Measurements from ENCODE around the gene PRR19.

The PRR19 gene

GRCh38 chr19:42352301-42353259, 50.6 kb downstream of the PRR19 start:
- Histone ChIP-seq H3K4me3 (ENCODE audit: low read depth in 1 of 2, low read length in 1 of 2) (no peak overlapping the region), H3K36me3 (peaks cover 12% of the 10 kb centered on the region), H3K9me3 (no peaks in the 10 kb centered on the region), H3K4me1 (ENCODE audit: control insufficient read depth in 1 of 2, insufficient read depth in 1 of 2, low read depth in 1 of 2, low read length in 1 of 2) (peaks cover 1 to 2% of the 10 kb centered on the region in 2 experiments), H3K27ac (no peak overlapping the region), H3K27me3 (no peaks in the 10 kb centered on the region)
- TF ChIP-seq CTCF (IDR thresholded peaks at IDR 0.05): no peak

GRCh38 chr19:42353341-42354015, 51.5 kb downstream of the PRR19 start:
- TF ChIP-seq CTCF (IDR thresholded peaks at IDR 0.05): no peak
- peaks cover 12% of the 10 kb centered on the region for H3K36me3 ChIP-seq
- no peak overlapping the region for H3K4me3 ChIP-seq (ENCODE audit: low read depth in 1 of 2, low read length in 1 of 2)
- no peaks in the 10 kb centered on the region for H3K4me1 ChIP-seq (ENCODE audit: control insufficient read depth in 1 of 2, insufficient read depth in 1 of 2, low read depth in 1 of 2, low read length in 1 of 2)
- no peaks in the 10 kb centered on the region for H3K9me3 ChIP-seq
- H3K27me3 ChIP-seq: no peaks in the 10 kb centered on the region
- H3K27ac ChIP-seq: no peak overlapping the region

- no peak overlapping the region for H3K4me3 ChIP-seq (ENCODE audit: low read depth in 1 of 2, low read length in 1 of 2)
- no peaks in the 10 kb centered on the region for H3K9me3 ChIP-seq
- no peak for TF ChIP-seq CTCF (IDR thresholded peaks at IDR 0.05)
- no peaks in the 10 kb centered on the region for H3K27me3 ChIP-seq
- no peak overlapping the region for H3K27ac ChIP-seq
- no peaks in the 10 kb centered on the region for H3K4me1 ChIP-seq (ENCODE audit: control insufficient read depth in 1 of 2, insufficient read depth in 1 of 2, low read depth in 1 of 2, low read length in 1 of 2)
- peaks cover 13% of the 10 kb centered on the region for H3K36me3 ChIP-seq
These were observed 54.0 kb downstream of the PRR19 start for GRCh38 chr19:42355896-42356295.

GRCh38 chr19:42356686-42357085, 54.8 kb downstream of the PRR19 start:
- Histone ChIP-seq H3K36me3 (peaks cover 16% of the 10 kb centered on the region), H3K4me1 (ENCODE audit: control insufficient read depth in 1 of 2, insufficient read depth in 1 of 2, low read depth in 1 of 2, low read length in 1 of 2) (no peaks in the 10 kb centered on the region), H3K27me3 (no peaks in the 10 kb centered on the region), H3K9me3 (no peaks in the 10 kb centered on the region), H3K4me3 (ENCODE audit: low read depth in 1 of 2, low read length in 1 of 2) (no peak overlapping the region), H3K27ac (no peak overlapping the region)
- no peak for TF ChIP-seq CTCF (IDR thresholded peaks at IDR 0.05)

- peaks cover 16% of the 10 kb centered on the region for H3K36me3 ChIP-seq
- no peaks in the 10 kb centered on the region for H3K9me3 ChIP-seq
- no peak overlapping the region for H3K4me3 ChIP-seq (ENCODE audit: low read depth in 1 of 2, low read length in 1 of 2)
- TF ChIP-seq CTCF (IDR thresholded peaks at IDR 0.05): no peak
- H3K27me3 ChIP-seq: no peaks in the 10 kb centered on the region
- H3K27ac ChIP-seq: no peak overlapping the region
- no peaks in the 10 kb centered on the region for H3K4me1 ChIP-seq (ENCODE audit: control insufficient read depth in 1 of 2, insufficient read depth in 1 of 2, low read depth in 1 of 2, low read length in 1 of 2)
These were observed 55.4 kb downstream of the PRR19 start for GRCh38 chr19:42357290-42357689.
